RKO (cell line): ENCODE measurements around the gene OR1I1.
"Not testable (repeated sequence)": the region's sequence is repeated elsewhere in the genome, so short reads cannot be mapped to it uniquely, and the experiment has no call there.

Experiments
- DNase-seq: peaks from one replicate; pipeline ENCODE4 v3.0.0-alpha.2; 2016; ENCODE audit warnings: low spot score

The OR1I1 gene, protein sequence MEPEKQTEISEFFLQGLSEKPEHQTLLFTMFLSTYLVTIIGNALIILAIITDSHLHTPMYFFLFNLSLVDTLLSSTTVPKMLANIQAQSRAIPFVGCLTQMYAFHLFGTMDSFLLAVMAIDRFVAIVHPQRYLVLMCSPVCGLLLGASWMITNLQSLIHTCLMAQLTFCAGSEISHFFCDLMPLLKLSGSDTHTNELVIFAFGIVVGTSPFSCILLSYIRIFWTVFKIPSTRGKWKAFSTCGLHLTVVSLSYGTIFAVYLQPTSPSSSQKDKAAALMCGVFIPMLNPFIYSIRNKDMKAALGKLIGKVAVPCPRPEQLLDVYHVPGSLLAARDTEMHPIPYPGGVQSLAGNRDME

DNA sequence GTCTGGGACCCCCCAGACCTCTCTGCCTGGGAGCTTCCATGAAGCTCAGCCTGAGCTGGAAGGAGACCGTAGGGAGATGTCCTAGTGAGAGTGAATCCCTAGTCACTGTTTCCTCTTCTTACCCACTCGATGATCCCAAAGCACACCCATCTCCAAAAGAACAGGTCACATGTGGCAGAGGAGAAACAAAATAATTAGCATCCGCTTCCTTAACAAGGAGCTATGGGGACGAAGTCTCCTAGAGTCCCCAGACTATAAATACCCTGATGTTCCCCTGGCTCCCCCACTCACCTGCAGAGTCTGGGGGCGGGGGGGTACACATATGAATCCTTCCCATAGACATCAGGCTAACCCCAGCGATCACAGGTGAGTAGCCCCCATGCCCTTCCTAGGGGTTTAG lies at the start of gene OR1I1:
OR1I1 (plus strand) TSS at position 301 of the 400 bp plus-strand sequence. CDS start 4,855 bp downstream, outside the sequence.
- no peak for DNase-seq

- no peak for DNase-seq
Observed at GRCh38 chr19:15035795-15036311, 46.2 kb upstream of the OR1I1 start.

DNA sequence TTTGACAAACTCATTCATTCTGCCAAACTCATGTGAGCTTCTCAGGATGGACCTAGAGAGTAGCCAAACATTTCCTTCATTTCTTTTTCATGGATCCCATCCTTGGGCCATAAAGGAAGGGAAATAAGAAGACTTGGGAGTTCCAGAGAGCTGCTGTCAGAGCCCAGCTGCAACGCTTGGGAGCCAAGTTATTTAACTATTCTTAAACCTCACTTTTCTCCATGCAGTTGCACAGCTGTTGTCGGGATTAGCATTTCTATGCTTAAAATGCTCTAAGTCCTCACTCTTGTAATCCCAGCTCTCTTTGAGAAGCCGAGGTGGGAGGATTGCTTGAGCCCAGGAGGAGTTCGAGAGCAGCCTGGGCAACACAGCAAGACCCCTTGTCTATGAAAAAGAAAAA lies 44.4 kb upstream of the OR1I1 start:
- no peak for DNase-seq

DNA sequence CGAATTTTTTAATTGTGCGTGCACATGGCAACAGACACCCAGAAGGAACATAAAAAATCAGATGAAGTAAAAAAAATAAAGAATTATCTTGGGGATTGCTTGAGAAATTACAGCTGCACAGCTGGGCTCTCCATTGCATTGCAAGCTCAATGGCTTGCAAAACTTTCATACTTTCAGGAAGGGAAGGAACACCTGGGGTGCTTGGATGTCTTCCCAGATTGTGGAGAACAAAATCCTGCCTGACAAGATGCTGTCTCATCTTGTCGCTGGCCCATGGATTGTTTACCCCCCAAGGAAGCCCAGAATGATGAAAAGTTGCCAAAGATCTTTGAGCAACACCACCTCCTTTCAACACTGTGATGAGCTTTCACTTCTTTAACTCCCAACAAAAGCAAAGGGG lies 43.7 kb upstream of the OR1I1 start:
- DNase-seq: no peak

DNA sequence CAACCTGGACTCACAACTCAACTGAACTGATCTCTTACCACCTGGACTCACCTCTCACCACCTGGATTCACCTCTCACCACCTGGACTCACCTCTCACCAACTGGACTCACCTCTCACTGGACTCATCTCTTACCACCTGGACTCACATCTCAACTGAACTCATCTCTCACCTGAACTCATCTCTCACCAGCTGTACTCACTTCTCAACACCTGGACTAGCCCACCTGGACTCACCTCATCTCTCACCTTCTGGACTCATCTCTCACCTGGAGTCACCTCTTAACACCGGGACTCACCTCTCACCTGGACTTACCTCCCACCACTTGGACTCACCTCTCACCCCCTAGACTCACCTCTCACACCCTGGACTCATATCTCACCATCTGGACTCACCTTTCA lies 40.0 kb upstream of the OR1I1 start:
- no peak for DNase-seq

GRCh38 chr19:15042826-15043225 lies 39.2 kb upstream of the OR1I1 start:
- DNase-seq: no peak

DNA sequence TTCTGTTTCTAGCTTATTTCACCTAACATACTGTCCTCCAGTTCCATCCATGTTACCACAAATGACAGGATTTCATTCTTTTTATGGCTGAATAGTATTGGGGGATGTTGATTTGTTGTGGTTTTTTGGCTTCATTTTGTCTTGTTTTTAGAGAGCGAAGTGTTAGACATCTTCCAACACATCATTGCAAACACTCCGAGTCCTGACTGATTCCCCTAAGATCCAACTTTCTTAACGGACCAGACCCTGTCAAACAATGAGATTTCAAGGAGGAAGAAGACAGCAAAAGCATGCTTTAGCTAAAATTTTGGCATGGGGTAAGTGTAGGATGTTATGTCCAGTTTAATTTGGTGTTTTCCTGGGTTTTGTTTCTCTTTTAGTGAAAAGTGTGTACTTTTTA lies 36.5 kb upstream of the OR1I1 start:
- DNase-seq: no peak

- DNase-seq: no peak
Observed at GRCh38 chr19:15047680-15048079, 34.3 kb upstream of the OR1I1 start.

DNA sequence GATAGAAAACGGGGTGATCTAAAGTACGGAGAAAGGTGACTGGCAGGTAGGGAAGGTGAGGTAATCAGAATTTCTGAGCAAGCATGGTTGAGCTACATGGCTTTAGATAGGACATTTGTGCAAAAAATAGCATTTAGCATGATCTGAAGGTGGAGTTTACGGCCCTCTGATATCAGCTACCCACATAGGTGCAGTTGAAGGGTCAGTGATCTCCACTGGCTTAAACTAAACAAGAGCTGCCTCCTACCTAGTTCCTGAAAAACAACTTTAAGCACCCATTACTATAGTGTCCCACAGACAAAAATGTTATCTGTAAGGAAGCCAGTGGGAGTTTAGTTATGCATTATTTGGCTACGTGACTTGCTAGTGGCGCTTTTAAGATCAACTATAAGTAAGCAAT lies 33.9 kb upstream of the OR1I1 start:
- DNase-seq: no peak

DNA sequence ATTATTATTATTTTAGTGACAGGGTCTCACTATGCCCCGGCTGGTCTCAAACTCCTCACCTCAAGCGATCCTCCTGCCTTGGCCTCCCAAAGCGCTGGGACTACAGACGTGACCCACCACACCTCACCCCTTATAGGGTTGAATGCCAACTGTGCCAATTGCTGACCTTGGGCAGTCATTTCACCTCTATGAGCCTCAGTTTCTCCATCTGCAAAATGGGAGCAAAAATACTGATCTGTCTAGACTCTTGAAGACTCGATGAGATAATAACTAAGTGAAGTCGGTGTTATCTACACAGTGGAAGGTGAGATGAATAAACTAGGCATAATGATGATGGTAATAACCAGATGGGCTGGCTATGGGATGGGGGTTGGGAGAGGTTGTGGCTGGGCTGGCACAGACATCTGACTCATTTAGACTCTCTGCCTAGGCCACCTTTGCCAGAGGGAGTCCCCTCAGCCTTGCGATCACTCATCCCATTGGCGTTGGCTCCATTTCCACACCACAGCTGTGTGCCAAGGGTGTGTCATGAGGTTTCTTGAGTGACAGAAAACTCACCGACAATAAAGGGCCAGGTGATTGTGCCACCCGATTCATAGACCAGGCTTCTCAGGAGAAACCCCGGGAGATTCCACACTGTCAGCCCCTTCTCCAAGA lies 33.0 kb upstream of the OR1I1 start, which contains the start of gene CASP14:
CASP14 (plus strand) TSS at position 596 of the 657 bp plus-strand sequence. CDS start 2,772 bp downstream, outside the sequence.
- DNase-seq: no peak

GRCh38 chr19:15050639-15051038 lies 31.4 kb upstream of the OR1I1 start:
- no peak for DNase-seq

DNA sequence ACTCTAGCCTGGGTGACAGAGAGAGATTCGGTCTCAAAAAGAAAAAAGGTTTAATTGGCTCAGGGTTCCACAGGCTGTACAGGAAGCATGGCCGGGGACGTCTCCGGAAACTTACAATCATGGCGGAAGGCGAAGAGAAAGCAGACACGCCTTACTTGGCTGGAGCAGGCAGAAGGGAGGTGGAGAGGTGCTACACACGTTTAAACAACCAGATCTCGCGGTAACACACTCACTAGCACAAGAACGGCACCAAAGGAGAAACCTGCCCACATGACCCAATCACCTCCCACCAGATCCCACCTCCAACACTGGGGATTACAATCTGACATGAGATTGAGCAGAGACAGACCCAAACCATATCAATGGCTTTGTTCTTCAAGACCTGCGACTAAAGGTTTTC lies 20.0 kb upstream of the OR1I1 start:
- DNase-seq: no peak

DNA sequence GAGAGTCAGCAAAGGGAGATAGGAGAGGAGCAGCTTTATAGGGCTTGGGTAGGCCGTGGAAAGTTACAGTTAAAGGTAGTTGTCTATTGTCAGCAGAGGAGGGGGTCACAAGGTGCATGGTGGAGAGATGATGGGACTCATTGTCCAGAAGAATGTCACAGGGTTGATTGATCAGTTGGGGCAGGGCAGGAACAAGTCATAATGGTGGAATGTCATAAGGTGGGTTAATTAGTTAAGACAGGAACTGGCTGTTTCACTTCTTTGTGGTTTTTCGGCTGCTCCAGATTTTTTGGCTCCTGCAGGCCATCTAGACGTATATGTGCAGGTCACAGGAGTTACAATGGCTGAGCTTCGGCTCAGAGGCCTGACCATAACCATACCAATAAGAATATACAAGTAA lies 11.6 kb upstream of the OR1I1 start:
- not testable (repeated sequence) for DNase-seq

DNA sequence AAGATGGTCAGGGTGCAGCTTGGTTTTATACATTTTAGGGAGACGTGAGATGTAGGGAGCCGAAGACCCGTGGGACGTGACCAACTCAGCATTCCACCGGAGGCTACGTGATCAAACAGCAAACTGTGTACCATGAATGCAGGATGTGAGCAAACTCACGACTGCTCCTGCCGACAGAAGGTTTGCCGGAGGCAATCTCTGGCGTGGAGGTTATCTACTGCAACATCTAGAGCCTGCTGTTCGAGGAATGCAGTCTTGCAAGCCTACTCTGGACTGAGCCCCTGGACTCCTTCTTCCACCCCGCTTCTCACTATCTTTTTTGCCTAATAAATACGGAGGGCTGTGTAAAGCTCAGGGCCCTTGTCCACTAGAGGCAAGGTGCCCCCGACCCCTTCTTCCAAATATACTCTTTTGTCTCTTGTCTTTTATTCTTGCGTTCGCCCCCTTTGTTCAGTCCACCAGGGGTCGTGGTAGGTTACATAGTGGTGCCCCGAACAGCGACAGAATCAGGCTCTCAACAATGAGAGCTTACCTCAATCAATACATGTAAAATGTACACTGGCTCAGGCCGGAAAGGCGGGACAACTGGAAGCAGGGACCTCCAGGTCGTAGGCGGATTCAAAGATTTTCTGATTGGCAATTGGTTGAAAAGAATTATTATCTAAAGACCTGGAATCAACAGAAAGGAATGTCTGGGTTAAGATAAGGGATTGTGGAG lies 8.9 kb upstream of the OR1I1 start:
- DNase-seq: no peak

DNA sequence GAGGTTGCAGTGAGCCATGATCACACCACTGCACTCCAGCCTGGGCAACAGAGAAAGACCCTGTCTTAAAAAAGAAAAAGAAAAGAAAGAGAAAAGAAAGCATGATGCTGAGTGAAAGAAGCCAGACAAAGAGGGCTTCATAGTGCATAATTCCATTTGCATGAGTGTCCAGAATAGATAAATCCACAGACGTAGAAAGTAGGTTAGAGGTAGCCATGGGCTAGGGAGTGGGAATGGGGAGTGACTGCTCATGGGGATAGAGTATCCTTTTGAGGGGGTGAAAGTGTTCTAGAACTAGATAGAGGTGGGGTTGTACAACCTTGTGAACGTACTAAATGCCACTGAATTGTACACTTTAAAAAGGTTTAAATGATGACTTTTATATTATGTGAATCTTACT lies 7.6 kb upstream of the OR1I1 start:
- no peak for DNase-seq

- no peak for DNase-seq
Observed at GRCh38 chr19:15075806-15076205, 6.2 kb upstream of the OR1I1 start.

- not testable (repeated sequence) for DNase-seq
Observed at GRCh38 chr19:15080002-15080401, 2.0 kb upstream of the OR1I1 start.

DNA sequence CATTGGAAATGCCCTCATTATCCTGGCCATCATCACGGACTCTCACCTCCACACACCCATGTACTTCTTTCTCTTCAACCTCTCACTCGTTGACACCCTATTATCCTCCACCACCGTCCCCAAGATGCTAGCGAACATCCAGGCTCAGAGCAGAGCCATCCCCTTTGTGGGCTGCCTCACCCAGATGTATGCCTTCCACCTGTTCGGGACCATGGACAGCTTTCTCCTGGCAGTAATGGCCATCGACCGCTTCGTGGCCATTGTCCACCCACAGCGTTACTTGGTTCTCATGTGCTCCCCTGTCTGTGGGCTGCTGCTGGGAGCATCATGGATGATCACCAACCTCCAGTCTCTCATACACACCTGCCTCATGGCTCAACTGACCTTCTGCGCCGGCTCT lies 5.2 kb downstream of the OR1I1 start:
- no peak for DNase-seq

DNA sequence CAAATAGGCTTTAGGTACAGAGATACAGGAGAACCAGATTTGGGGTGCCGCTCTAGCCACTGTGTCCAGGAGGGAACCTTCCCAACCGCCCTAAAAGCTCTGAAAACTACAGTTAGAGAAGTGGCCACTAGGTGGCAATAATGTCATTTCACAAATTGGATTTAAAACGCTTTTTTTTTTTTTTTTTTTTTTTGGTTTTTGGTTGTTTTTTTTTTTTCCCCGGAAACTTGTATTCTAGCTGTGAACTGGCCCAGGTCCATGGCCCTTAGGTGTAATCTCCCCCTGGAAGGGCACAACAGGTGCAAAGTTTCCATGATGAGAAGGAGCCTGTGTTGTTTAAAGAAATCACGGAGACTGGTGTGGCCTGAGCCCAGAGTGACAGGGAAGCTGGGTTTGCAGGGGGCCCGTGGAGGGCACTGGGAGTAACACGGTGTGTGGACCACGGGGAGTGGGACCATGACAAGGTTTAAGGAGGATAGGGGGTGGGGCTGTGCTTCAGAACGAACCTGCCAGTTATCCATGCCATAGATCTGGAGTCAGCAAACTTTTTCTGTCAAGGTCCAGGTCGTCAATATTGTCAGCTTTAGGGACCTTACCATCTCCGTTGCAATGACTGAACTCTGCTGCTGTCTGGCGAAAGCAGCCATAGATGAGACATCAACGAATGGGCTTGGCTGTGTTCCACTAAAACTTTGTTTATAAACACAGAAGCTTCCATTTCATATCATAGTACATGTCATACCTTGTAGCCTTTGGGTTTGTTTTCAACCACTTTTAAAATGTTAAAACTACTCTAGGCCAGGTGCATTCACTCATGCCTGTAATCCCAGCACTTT lies 10.1 kb downstream of the OR1I1 start:
- DNase-seq: peak; percentile 82

GRCh38 chr19:15093001-15093400 lies 11.0 kb downstream of the OR1I1 start:
- DNase-seq: no peak

GRCh38 chr19:15096223-15096622 lies 14.2 kb downstream of the OR1I1 start:
- no peak for DNase-seq

- DNase-seq: not testable (repeated sequence)
Observed at GRCh38 chr19:15097980-15098379, 16.0 kb downstream of the OR1I1 start.
